LoVo (cell line): ENCODE data around the gene FSTL4.
"Not testable (repeated sequence)": the region's sequence is repeated elsewhere in the genome, so short reads cannot be mapped to it uniquely, and the experiment has no call there.

Experiments used
- DNase-seq: peaks from one replicate; pipeline ENCODE4 v3.0.0-alpha.2; 2016; ENCODE audit warnings: low spot score

The FSTL4 gene

DNA sequence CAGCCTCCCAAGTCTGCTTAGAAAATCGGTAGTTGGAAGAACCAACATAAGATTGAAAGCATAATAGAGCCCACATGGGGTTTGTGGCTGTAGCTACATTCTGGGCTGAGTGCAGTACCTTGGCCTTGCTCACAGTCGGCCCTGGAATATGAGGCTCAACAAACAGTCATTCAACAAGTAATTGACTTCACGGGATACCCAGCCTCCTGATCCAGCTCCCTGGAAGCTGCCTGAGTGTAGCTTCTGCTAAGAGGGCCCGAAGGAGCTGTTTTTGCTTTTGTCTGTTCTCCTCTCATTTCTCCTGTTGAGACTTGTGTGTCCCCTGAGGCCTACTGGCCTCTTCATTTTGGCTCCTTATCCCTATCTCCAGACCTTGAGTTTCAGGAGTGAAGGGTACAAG, 389.8 kb downstream of the FSTL4 start:
- no peak for DNase-seq

DNA sequence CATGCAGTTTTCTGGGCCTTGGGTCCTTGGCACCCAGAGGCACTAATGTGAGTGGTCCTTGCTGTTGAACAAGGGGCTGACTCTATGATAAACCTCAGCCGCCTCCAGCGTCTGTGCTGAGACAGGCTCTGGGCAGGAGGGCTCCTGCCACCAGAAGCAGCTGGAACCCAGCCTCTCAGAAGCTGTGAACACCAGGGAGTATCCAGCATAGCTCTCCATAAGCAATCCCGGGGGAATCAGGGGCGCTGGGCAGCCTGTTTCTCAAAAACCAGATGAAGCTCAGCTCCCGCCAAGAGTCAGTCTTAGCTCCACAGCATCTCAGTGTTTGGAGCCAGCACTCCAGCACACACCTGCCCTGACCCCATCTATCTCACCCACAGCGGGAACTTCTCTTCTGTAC, 390.3 kb downstream of the FSTL4 start:
- DNase-seq, result no peak

DNA sequence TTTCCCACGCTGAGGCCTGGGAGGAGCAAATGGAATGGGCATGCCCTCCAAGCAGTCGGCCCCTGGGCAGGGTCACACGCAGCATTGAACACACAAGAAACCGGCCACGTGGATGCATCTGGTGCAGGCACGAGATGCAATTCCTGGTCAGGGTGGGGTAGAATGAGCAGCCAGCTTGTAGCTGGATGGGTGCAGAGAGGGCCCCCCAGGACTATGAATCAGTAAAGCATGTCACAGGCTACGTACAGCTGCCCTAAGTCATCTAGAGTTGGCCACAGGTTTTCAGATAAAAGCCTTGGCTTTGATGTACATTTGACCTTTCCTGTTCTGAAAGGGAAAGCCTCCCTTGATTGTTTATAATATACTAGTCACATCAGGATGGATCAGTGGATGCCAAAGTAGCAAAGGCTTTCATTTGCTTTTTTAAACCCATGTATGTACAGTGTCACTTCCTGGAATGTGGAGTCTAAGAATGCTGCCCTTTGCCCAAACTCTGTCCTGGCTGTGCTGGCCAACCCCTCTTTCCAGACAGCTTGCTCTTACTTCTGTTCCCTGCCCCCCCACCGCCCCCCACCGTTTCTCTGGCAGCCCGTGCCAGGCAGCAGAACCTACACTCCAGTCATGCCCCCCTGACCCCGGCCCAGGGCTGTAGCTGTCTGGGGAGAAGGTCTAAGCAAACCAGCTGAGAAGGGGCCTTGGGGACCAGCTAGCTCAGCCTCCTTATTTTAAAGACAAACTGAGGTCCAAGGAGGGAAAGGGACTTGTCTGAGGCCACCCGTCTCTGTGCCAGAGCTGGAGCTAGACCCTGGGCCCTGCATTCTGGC, 391.3 kb downstream of the FSTL4 start:
- DNase-seq, result no peak

DNA sequence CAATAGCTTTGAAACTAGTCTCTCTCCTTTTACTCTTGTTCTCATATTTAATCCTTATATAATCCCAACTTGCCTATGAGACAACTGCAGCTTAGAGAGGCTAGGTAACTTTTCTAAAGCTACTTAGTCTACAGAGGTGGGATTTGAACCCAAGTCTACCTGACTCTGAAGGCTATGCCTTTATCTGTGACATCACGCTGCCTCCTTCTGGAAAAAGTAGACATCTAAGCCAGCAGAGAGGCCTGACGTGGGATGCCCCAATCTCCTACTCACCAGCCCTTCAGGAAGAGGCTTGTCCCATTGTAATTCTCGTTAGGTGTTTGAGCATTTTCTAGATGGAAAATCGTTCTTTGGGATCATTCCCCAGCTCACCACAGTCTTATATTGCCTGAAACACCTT, 393.0 kb downstream of the FSTL4 start:
- DNase-seq, result no peak

DNA sequence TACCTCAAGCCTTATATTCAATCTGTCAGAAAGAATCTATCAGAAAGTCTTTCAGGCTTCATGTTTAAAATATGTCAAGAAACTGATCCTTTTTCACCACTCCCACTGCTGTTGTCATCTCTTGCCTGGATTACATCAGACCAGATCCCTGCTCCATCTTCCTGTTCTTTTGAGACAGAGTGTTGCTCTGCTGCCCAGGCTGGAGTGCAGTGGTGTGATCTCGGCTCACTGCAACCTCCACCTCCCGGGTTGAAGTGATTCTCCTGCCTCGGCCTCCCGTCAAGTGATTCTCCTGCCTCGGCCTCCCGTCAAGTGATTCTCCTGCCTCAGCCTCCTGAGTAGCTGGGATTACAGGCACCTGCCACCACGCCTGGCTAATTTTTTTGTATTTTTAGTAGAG, 396.2 kb downstream of the FSTL4 start:
- not testable (repeated sequence) for DNase-seq

DNA sequence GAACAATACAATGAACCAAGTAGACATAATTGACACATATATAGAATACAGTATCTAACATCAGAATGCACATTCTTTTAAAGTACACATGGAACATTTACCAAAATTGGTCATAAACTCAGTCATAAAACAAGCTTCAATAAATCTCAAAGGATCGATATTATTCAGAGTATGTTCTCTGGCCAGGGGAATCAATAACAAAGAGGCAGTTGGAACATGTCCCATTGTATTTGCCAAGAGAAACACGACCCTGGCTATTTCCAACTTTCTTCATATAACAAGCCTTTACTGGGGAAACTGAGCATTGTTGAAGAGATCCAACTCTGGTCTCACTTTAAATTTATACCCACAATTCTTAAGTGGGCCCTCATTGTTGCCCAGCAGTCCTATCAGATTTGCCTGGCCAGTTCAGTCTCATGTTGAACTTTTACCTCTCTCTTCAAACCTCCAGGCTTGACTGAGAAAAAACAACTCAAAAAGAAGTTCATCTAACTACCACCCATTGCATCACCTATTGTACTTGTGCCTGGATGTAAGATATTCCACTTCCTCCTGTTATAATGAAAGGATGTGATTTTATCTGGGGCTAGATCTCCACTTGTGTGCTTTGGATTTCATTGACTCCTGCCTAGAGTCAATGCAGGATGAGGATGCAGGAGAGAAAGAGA, 398.1 kb downstream of the FSTL4 start:
- no peak for DNase-seq

DNA sequence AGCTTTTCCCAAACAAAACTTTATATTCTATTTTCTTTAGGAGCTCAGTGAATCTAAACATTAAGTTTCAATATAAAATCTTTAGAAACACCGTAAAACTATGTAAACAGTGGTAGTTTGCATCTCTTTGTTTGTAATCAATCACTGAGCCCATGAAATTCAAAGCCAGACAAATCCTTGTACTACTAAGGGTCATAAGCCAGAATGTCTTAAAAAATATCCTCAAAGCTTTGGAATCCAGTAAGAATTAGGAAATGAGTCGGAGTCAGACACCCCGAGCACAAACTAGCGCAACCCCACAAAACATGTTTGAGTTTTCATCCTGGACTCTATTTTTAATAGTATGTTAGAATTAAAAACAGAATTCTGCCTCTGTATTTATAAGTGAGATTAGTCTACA, 406.7 kb downstream of the FSTL4 start:
- DNase-seq, result no peak

DNA sequence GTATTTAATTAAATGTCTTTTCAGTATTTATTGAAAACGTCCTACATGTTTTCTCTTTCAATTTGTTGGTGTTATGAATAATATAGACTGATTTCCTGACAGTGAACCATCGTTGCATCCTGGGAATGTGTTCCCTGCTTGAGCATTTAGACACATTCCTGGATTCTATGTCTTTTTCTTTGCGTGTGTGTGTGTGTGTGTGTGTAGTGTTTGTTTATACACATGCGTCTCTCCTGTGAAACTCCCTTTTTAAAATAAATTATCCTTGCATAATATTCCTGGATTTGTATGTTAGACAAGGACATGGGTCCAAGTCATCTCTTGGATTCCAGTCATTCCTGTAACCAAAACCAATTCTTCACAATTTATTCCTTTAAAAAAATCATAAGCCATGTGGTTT, 407.1 kb downstream of the FSTL4 start:
- no peak for DNase-seq

DNA sequence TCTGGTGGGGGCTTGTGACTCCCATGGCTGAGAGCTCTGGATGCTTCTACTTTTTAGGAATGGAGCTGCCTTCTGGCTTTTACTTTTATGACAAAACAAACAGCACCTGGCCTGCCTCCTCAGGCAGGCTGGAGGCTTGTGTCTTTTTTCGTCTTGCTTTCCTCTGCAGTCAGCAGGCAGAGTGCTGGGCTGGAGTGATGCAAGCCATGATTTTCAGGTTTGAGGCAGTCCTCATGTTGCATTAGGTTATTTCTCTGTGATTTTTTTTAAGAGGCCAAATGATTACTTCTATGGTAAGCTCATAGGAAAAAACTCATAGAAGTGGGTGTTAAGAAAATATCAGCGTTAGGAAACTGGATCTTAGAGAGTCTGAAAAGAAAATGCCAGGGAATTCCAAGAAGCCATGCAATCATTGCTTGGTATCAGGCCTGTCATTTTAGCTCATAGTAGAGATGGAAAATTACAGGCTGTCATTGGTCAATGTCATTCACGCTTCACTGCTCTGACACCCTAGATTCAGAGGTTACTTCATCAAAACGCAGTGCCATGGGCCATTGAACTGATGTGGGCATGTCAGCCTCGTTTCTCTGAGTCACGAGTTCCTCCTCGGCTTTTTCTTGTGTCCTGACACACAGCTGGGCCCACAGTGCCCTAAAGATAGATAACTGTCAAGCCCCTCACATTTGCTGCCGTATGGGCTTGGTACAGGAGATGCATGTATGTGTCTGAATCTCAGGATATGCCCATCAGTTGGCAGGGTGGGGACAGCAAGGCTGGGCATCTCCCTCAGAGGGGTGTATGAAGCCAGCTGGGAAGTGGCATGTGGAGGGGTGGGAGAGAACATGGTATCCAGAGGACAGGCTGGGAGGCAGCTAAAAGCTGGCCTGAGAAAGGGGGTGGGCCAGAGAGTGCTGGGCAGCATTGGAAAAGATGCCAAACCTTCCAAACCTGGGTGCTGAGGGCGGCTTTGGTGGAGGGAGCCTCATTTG, 408.7 kb downstream of the FSTL4 start:
- DNase-seq, result no peak

DNA sequence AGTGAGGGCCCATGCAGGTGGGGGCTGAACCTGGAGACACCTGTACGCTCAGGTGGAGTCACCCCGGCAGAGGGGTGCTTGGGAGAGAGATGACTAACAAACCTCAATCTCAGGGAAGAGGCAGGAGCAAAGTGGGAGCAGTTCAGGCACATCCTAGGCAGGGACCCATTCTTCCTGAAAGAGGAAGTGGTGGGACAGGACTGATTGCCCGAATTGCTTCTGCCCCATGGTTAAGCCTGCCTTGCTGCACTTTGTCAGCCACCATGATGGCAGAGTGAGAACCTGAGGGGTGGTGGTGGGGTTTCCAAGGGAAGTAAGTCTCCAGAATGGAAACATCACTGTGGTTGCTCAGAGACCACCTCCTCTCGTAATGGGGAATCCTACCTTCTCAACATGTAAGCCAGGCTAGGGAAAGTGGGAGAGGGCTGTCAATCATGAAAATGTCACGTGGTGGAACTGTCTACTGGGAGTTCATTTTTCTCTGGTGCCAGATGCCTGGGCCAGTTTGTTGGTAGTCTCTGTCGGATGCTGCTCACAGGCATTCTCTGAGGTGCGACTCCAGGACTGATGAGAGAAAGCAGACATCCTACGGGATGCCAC, 410.2 kb downstream of the FSTL4 start:
- no peak for DNase-seq

DNA sequence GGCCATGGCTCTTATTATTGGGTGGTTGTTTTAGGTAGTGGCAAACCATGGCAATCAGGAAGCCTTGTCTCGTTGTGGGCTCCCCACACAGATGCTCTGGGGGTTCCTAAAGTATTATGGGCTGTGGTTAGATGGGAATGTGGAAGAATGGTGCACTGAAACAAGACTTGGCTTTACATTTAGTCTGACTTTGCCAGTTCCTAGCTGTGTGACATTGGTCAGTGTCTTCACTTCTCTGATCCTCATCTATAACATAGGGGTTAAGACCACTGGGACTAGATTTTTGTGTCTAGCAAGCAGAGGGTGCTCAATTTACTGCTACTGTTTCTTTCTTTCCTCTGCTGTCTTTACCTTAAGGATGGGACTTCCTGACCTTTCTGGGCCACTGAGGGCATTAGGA, 411.0 kb downstream of the FSTL4 start:
- no peak for DNase-seq

DNA sequence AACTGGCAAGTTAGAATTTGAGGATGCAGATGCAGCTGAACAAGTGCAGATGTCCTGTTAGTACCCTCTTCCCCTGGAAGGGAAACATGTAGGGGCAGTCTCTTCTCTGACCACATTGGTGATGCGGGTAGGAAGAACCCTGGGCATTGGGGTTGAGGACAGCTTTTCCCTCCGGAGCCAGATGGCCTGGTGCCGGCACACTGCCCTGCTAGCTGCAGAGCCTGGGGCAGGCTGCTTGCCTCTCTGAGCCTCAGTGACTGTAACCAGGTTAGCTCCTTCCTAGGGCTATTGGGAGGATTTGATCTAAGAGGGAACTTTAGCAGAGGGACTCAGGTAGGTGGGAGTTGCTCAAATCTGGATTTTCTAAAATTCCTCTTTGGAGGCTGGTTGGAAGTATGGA, 412.1 kb downstream of the FSTL4 start:
- DNase-seq, result no peak

DNA sequence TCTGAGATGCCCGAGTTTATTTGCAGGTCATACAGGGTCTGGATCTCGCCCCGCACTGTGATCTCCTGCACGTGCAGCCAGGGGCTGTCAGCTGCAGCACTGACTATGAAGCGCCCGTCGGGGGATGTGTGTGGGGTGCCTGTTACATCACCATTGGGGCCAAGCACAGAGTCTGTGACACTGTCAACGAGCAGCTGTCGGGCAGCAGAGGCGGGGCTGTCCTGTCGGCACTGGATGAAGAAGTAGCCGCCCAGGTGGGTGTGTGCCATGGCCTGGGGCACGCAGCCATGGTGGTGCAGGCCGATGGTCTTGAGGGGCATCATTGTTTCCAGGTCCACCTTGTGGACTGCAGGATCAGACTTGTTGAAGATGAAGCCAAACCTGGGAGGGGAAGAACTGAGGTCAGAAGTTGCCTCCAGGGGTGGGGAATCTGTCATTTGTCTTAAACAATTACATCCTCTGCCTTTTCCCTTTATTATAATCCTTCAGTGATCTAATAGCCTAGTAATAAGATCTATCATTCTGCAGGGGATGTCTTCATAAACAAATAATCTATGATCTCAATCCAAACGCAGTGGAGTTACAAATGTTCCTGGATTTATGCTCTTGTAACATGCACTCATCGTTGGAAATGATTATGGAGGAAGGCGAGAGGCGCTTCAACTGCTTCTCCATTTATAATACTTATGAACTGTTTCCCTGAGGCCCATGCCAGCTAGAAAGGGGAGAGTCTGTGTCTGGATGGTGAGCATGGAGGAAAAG, 412.7 kb downstream of the FSTL4 start:
- DNase-seq, result no peak

DNA sequence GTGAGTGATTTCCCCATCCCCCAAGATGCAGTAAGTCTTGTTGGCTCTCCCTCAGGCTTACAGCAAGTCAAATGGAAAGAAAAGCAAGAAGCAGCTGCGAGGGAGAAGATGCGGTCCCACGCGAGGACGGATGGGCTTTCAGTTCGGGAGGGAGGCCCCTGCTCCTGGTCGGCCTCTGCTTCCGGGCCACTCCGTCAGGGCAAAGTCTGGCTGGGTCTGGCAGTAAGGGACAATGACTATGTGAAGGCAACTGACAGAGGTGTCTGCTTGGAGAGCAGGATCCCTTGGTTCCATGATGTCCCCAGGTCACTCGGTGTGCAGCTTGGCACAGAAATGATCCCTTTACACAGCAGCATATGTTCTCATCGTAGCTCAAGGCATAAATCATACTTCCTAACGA, 413.8 kb downstream of the FSTL4 start:
- no peak for DNase-seq

DNA sequence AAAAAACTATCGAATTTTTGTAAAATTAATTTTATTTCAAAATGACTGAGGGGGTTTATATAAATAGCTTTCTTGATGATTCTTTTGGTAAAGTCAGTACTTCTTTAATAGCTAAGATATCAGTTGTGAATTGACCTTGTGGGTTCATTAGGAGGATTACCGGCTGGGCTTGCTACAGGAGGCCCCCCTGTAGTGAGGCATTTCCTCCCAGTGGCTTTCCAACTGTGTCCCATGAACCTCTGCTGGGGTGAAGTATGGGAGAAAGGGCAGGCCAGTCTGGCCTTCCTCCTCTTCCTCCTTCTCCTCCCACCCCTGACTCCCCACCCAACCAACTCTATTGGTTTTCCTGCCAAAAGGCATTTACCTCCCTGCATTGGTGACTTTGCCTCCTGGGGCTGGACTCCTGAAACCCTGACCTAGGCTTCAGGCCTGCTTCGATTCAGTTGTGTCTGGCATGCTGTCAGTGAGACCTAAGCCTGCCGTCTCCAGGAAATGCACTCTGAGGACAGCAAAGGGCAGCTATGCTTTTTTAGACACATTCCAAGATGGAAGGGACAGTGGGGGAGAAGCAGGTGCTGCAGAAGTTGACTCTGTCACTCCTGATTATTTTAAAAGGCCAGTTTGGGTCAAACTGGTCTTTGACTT, 415.8 kb downstream of the FSTL4 start:
- no peak for DNase-seq

DNA sequence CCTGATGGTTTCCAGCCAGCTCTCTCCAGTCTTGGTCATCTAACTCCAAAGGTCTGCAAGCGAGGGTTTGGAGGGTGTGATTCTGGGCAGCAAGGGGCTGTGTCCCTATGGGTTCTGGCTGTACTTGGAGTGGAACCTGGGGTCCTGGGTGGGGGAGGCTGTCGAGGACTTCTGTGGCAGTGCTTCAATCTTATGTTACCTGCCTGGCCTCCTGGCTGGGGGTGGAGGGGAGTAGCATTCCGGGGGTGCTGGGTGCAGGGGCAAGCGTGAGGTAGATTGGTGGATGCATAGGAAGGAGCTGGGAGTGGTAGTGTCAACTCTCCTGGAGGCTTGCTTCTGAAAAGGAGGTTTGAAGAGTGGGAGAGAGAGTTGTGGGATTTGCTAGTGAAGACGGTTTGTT, 417.1 kb downstream of the FSTL4 start:
- DNase-seq, result no peak

DNA sequence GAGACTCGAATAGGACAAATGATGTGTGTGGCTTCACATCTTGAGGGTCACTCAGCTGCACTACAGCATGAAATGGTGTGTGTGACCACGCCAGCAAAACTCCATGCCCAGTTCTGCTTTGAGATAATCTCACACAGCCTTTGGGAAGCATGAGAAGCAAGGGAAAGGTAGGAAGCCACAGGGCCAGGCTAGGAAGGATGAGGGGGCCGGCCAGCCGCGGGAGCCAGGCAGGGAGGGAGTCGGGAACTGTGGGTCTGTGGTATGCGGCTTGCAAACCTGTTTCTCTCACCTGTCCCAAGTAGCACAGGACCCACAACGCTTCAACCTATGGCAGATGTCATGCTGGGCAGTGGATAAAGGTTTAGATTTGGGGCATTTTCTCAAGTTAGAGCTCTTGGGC, 418.5 kb downstream of the FSTL4 start:
- DNase-seq, result no peak

DNA sequence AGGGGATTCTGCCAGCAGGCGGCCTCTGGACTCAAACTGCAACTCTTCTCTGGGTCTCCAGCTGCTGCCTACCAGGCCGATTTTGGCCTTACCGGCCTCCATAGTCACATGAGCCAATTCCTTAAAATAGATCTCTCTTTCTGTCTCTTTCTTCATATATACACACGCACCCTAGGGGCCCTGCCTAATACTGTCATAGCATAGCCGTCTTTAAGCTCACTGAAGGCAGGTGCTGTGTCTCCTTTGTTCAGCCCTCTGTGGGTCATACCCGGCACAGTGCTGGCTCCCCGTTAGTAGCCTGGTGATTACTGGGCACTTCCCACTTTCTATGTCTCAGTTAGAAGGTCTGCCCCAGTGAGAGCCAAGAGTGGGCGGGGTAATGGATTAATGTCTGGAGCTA, 419.6 kb downstream of the FSTL4 start:
- DNase-seq, result no peak

DNA sequence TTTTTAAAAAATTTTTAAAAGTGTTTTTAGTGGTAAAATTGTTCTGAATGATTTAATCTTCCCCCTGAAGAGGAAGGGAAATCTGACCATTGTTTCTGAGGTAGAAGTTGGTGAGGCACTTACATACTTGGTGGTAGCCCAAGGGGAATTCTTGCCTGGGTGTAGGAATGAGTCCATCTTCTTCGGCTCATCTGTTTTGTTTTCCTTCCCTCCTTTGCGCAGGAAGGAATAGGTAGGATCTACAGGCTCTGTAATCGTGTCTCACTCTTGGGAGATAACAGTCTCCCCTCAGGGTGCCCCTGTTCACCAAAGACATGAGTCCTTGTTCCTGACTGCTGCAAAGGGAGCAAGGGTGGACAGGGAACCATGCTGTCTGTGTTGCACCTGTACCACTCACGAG, 422.5 kb downstream of the FSTL4 start:
- DNase-seq, result no peak

DNA sequence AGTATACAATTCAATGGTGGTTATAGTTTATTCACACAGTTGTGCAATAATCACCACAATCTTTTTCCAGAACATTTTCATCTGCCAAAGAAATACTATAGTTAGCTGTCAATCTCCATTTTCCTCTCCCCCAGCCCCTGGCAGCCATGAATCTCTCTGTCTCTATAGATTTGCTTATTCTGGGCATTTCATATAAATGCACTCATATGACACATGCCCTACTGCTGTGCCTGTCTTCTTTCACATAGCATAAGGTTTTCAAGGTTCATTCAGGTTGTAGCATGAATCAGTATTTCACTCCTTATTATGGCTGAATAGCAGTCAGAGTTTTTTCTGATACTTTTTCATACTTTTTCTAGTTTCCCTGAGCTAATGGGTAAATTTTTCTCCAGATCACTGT, 432.9 kb downstream of the FSTL4 start:
- no peak for DNase-seq
